Measurements from ENCODE around the gene OR52A1.
A peak's percentile ranks its signal among the peaks of the same experiment; 100 is the strongest.

OR52A1 gene

DNA sequence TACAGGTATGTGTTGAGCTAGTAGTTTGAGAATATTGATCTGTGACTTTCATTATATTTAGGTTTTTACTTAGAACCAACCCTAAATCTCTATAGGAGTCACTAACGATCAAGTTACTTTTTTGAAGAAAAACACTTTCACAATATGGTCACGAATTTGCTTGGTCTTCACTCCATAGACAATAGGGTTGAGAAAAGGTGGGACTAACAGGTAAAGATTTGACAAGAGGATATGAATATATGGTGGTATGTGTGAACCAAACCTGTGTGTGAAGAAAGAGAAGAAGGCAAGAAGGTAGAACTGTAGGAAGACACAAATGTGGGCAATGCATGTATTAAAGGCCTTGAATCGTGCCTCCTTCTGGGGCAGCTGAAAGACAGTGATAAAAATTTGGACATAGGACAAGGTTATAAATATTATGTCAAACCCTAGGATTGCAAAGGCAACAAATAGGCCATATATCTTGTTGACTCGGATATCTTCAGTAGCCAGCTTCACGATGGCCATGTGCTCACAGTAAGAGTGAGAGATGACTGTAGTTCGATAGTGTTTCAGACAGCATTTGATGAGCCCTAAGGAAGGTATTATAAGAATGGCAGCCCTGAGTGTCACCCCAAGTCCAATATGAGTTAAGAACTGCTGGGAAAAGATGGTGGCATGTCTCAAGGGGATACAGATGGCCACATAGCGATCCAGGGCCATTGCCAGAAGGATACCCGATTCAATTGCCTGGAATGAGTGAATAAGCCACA is 22.8 kb downstream of the OR52A1 start:
- DNase-seq = no peak

DNA sequence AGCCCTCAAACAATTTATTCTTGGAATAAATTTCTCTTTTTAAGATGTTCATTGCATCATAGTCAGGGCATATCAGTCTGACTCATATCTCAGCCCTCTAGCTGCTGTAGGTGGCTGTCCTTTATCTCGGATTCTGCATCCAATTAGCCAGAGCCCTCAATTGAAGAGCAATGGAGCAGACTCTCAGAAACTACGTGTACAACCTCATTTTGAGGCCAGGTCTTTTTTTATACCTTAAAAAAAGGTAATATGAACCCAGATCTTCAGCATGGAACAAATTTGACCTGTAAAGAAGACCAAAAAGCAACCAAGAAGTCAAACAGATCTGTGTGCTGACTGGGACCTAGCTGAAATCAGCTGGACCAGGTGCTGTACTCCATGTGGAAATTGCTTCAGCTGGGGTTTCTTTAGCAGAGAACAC is 25.1 kb downstream of the OR52A1 start:
- DNase-seq = no peak

DNA sequence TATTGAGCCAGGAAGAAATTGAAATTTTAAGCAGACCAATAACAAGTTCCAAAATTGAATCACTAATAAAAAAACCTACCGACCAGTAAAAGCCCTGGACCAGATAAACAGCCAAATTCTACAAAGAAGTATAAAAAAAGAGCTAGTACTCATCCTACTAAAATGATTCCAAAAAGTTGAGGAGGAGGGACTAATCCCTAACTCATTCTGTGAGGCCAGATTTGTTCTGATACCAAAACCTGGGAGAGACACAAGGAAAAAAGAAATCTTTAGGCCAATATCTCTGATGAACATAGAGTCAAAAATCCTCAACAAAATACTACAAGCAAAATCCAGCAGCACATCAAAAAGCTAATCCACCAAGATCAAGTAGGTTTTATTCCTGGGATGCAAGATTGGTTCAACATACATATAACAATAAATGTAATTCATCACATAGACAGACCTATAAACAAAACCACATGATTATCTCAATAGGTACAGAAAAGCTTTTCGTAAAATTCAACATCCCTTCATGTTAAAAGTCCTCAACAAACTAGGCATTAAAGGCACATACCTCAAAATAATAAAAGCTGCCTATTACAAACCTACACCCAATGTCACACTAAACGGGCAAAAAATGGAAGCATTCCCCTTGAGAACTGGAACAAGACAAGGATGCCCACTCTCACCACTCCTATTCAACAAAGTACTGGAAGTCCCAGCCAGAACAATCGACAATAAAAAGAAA is 29.5 kb downstream of the OR52A1 start:
- no peak for DNase-seq

DNA sequence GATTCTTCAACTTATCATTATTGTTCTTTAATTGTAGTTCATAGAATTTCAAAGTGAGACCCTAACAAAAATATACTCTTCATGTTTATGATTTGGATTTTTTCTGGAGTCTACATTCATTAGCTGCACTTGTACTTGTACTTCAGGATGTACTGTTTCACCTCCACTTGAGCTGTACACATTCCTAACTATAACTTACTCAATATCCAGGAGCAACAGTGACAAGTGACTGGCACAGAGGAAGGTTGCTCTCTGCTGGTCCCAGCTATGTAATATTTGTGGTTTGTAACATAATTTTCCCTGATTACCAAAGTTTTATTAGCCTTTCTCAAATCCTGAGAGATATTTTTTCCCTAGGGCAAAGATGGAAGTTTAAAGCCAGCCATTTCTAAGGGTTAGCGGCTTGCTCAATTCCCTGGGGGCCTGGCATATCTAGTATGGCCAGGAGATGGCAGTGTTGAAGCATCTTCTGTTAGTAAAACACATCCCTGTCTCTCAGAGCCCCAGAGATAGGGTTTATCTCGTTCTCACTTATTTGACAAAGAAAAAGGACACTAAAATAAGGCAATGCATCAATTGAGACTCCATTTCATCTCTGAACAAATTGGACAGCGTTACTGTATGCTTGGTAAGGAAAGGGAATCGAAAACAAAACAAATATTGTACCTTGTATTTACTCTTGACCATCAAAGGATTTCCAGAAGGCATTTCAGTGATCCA is 30.6 kb downstream of the OR52A1 start:
- DNase-seq = peak in 1 of 2 experiments; percentile 38

DNA sequence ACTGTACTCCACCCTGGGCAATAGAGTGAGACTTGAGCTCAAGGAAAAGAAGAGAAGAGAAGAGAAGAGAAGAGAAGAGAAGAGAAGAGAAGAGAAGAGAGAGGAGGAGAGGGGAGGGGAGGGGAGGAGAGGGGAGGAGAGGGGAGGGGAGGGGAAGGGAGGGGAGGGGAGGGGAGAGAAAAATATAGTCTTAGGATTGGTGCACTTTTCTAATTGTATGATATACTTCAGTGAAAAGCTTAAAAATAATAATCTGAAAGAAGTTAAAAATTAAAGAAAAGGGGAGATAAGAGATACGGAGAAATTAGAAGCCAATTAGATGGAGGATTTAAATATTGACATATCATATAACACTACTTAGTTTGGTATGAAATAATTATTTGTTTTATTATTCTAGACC is 35.7 kb downstream of the OR52A1 start:
- DNase-seq = no peak

DNA sequence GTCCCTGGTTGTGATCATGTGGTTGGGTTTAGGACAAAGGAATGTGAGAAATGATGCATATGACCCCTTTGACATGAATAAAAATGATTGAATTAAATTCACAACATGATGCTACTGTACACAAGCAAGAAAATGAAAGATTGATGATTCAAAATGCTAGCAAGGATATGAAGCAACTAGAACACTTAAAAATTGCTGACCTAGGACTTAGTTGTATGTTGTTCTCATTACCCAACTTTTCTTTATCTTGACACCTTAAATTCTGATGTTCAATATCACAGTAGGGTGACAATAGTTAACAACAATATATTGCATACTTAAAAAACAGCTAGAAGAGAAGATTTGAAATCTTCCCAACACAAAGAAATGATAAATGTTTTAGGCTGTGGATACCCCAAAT is 37.0 kb downstream of the OR52A1 start:
- no peak for DNase-seq

DNA sequence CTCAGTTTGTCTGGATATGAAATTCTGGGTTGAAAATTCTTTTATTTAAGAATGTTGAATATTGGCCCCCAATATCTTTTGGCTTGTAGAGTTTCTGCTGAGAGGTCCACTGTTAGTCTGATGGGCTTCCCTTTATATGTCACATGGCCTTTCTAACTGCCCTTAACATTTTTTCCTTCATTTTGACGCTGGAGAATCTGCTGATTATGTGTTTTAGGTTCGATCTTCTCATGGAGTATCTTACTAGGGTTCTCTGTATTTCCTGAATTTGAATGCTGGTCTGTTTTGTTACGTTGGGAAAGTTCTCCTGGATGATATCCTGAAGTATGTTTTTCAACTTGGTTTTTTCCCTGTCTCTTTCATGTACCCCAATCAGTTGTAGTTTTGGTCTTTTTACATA is 39.2 kb downstream of the OR52A1 start:
- DNase-seq = no peak

DNA sequence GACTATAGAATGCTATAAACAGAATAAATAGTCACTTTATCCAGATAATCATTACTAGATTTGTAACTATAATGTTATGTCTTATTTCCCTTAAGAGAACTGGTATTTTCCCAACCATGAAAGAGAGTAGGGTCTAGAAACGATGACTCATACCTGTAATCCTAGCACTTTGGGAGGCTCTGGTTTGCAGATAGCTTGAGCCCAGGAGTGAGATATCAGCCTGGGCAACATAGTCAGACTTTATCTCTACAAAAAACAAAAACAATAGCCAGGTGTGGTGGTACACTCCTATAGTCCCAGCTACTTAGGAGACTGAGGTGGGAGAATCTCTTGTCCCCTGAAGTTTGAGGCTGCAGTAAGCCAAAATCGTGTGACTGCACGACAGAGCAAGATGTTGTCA is 47.3 kb downstream of the OR52A1 start:
- no peak for DNase-seq

DNA sequence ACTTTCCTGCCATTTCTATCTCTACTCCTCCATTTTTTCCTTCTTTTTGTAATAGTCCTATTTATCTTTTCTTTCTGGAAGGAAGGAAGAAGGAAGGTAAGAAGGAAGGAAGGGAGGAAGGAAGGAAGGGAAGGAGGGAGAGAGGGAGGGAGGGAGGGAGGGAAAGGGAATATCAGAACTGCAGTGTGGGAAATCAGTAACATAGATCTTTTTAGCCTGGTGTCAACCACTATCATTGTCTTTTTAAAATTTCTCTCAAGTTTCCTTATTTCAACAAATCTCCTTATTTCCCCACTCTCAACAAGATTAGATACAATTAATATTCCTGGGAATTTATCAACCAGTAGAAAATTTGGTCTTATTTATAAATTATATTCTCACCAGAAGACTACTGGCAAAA is 51.5 kb downstream of the OR52A1 start:
- DNase-seq = no peak

DNA sequence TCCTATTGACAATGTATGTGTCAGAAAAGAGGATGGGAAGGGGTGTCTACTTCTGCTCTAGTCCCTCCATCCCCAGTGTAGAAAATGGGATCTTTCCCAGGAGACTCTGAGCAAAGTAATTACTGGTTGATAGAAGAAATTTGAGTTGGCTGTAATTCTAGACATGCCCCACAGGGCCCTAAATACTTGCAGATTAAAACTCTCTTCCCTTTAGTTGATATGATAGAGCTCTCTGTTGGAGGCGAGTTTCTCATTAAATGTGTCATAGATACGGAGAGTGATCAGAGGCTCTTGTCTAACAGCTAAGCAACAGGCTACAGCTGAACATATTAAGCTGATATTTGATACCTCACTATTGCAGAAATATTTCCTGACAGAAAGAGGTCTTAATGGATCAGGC is 52.3 kb downstream of the OR52A1 start:
- no peak for DNase-seq

DNA sequence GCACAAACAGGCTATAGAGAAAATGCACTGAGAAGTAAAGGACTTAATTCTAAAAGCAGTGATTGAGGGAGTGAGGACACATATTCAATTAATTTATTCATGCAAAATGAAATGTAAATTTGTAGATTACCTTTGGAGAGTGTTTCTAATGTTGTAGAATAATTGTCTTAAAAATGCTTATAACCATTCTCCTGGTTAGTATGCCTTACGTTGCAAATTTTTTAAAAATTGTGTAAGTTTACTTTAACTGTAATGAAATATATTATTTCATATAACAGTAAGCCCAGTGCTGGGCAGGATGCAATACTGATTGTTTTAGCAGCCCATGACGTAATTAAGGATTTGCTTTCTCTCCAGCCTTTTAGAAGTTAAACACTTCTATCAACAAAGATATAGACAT is 58.5 kb downstream of the OR52A1 start:
- no peak for DNase-seq
